ENCODE results near the gene FOXJ2. TPM values are rescaled to one million over a fixed set of nuclear protein-coding genes. Genes with fewer than 3 reads are reported as not detected.

Gene FOXJ2
- total RNA-seq, 1 donor from 2014 or later = 6.8 TPM

GRCh38 chr12:7985802-7986418 lies 46.6 kb upstream of the FOXJ2 start:
- Mint-ChIP-seq H3K27me3 (ENCODE audit: insufficient read depth, low read depth) (no peaks in the 10 kb centered on the region), H3K27ac (no peak overlapping the region), H3K4me3 (no peak overlapping the region), H3K4me1 (peaks cover 17% of the 10 kb centered on the region), H3K36me3 (no peaks in the 10 kb centered on the region), H3K9me3 (no peaks in the 10 kb centered on the region)
- no peak for DNase-seq (ENCODE audit: low spot score)
- Histone ChIP-seq H4K20me1 (ENCODE audit: low read depth) (no peaks in the 10 kb centered on the region), H3K36me3 (no peaks in the 10 kb centered on the region), H3K9ac (no peak overlapping the region), H3K9me3 (ENCODE audit: low read depth) (no peaks in the 10 kb centered on the region), H3F3A (ENCODE audit: low read depth) (peaks cover 5% of the 10 kb centered on the region), H3K79me2 (ENCODE audit: low read depth) (no peaks in the 10 kb centered on the region), H3K27me3 (no peaks in the 10 kb centered on the region), H3K4me3 (no peak overlapping the region), H3K27ac (no peak overlapping the region), H3K4me1 (peaks cover 21% of the 10 kb centered on the region), H2AFZ (replicated peaks) (no peak overlapping the region), H3K4me2 (no peak overlapping the region)
- no peak for TF ChIP-seq EZH2phosphoT487 (IDR thresholded peaks at IDR 0.05)
- no peak for TF ChIP-seq EZH2 (IDR thresholded peaks at IDR 0.05)
- TF ChIP-seq, protein P1, sequence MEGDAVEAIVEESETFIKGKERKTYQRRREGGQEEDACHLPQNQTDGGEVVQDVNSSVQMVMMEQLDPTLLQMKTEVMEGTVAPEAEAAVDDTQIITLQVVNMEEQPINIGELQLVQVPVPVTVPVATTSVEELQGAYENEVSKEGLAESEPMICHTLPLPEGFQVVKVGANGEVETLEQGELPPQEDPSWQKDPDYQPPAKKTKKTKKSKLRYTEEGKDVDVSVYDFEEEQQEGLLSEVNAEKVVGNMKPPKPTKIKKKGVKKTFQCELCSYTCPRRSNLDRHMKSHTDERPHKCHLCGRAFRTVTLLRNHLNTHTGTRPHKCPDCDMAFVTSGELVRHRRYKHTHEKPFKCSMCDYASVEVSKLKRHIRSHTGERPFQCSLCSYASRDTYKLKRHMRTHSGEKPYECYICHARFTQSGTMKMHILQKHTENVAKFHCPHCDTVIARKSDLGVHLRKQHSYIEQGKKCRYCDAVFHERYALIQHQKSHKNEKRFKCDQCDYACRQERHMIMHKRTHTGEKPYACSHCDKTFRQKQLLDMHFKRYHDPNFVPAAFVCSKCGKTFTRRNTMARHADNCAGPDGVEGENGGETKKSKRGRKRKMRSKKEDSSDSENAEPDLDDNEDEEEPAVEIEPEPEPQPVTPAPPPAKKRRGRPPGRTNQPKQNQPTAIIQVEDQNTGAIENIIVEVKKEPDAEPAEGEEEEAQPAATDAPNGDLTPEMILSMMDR (IDR thresholded peaks at IDR 0.05) = no peak

DNA sequence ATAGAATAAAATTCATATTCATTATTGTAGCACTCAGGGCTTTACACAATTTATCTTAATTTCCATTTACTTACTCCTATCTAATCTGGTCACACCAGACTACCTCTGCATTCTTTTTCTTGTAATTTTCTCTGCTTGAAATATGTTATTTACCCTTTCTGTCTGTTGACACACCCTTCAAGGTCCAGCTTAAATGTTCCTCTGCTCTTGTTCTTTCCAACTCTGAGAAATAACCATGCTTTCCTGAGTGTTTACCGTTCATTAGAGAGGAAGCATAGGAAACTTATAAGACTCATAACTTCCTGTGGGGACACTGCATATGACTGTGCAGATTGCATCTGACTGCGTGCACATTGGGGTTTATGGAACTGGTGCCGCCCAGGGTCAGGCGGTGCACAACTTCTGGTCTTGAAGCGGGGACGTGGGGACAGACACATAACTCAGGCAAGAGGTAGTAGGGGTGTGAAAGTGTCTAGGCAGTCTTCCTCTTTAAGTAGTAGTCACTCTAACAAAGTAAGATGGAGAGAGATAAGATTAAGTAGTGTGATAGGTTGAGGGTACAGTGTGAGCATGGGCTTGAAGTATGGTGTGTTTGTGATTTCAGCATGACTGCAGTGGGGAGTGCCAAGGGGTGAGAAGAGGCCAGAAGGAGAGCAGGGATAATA lies 42.6 kb upstream of the FOXJ2 start:
- H3K27ac Mint-ChIP-seq = no peak overlapping the region

DNA sequence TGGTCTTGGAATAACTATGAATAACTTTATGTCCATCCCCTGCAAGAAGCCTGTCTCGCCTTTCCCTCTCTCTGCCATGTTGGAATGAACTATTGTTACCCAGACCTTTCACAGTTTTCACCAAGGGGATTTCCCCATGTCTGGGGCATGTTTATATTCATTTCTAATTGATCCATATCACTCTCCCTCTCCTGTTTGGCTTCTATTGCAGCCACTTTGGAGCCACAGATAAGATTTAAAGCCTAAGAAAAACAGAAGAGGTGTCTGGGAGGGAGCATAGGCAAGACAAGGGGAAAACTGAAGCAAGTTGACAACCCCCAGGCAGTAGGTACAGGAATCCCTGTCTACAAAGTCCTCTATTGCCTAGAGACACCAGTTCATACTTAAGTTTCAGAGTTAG lies 41.0 kb upstream of the FOXJ2 start:
- H2AFZ ChIP-seq (replicated peaks) = no peak overlapping the region
- no peaks in the 10 kb centered on the region for H3K27me3 ChIP-seq
- no peak overlapping the region for H3K4me3 Mint-ChIP-seq
- DNase-seq (ENCODE audit: low spot score) = no peak
- H3K4me3 ChIP-seq = no peak overlapping the region
- no peaks in the 10 kb centered on the region for H4K20me1 ChIP-seq (ENCODE audit: low read depth)
- H3K4me1 ChIP-seq = peaks cover 15% of the 10 kb centered on the region
- no peak for TF ChIP-seq EZH2 (IDR thresholded peaks at IDR 0.05)
- TF ChIP-seq, protein P1 (IDR thresholded peaks at IDR 0.05) = no peak
- no peak for TF ChIP-seq EZH2phosphoT487 (IDR thresholded peaks at IDR 0.05)
- peaks cover 3% of the 10 kb centered on the region for H3K9me3 Mint-ChIP-seq
- H3K27ac Mint-ChIP-seq = no peak overlapping the region
- H3K36me3 Mint-ChIP-seq = peaks cover 3% of the 10 kb centered on the region
- no peak overlapping the region for H3K9ac ChIP-seq
- no peaks in the 10 kb centered on the region for H3K36me3 ChIP-seq
- H3K9me3 ChIP-seq (ENCODE audit: low read depth) = no peaks in the 10 kb centered on the region
- peaks cover 6% of the 10 kb centered on the region for H3K27me3 Mint-ChIP-seq (ENCODE audit: insufficient read depth, low read depth)
- peaks cover 13% of the 10 kb centered on the region for H3F3A ChIP-seq (ENCODE audit: low read depth)
- H3K4me2 ChIP-seq = no peak overlapping the region
- H3K4me1 Mint-ChIP-seq = peaks cover 7% of the 10 kb centered on the region
- H3K79me2 ChIP-seq (ENCODE audit: low read depth) = no peaks in the 10 kb centered on the region
- H3K27ac ChIP-seq = no peak overlapping the region

More for the DNA sequence above, 42.6 kb upstream of the FOXJ2 start:
- Mint-ChIP-seq H3K4me1 (peaks cover 7% of the 10 kb centered on the region), H3K27me3 (ENCODE audit: insufficient read depth, low read depth) (peaks cover 3% of the 10 kb centered on the region), H3K4me3 (no peak overlapping the region), H3K36me3 (no peaks in the 10 kb centered on the region), H3K9me3 (no peaks in the 10 kb centered on the region)
- no peaks in the 10 kb centered on the region for H4K20me1 ChIP-seq (ENCODE audit: low read depth)
- no peak overlapping the region for H3K27ac ChIP-seq
- TF ChIP-seq EZH2phosphoT487 (IDR thresholded peaks at IDR 0.05) (no peak), EZH2 (IDR thresholded peaks at IDR 0.05) (no peak)
- TF ChIP-seq, protein P1 (IDR thresholded peaks at IDR 0.05) = no peak
- H3K4me3 ChIP-seq = no peak overlapping the region
- H3K9me3 ChIP-seq (ENCODE audit: low read depth) = no peaks in the 10 kb centered on the region
- H3K79me2 ChIP-seq (ENCODE audit: low read depth) = no peaks in the 10 kb centered on the region
- no peaks in the 10 kb centered on the region for H3K36me3 ChIP-seq
- H3K27me3 ChIP-seq = no peaks in the 10 kb centered on the region
- no peak for DNase-seq (ENCODE audit: low spot score)
- peaks cover 8% of the 10 kb centered on the region for H3F3A ChIP-seq (ENCODE audit: low read depth)
- H3K9ac ChIP-seq = no peak overlapping the region
- H3K4me1 ChIP-seq = peaks cover 15% of the 10 kb centered on the region
- no peak overlapping the region for H2AFZ ChIP-seq (replicated peaks)
- H3K4me2 ChIP-seq = no peak overlapping the region

Measured in neural progenitor cell (in vitro differentiated cells).